SK-N-SH (cell line): ENCODE measurements around the gene FBXW8. TPM values are rescaled to one million over a fixed set of nuclear protein-coding genes. Genes with fewer than 3 reads are reported as not detected.

Source experiments
- CTCF ChIA-PET: fragments of 300-600, 350-600 bp; formaldehyde crosslinking; extraction: SDS; loops from one replicate; lab custom pipeline; 2021; lab: Yijun Ruan, JAX
- POLR2A ChIA-PET: fragments of 350-600 bp; sonication (Branson Sonifier 250); formaldehyde crosslinking; extraction: SDS; loops from one replicate; lab custom pipeline; 2020; ENCODE audit warnings: antibody characterized with exemption, inconsistent platforms; lab: Yijun Ruan, JAX
- DNase-seq: peaks from one replicate; pipeline ENCODE4 v3.0.0; 2012
- H2AFZ ChIP-seq: fragments of 200-600 bp; sonication (generic); 2 replicates; pipeline ENCODE4 v1.8.1; 2016; ENCODE audit warnings: antibody characterized with exemption, mild to moderate bottlenecking, low read depth
- H3F3A ChIP-seq: fragments of 200-600 bp; sonication (generic); replicated peaks from 2 replicates; pipeline ENCODE3; 2016; ENCODE audit warnings: antibody characterized with exemption, mild to moderate bottlenecking; ENCODE audit not compliant: insufficient read depth
- H3K27ac ChIP-seq, 2 experiments: fragments of 200-500 bp in 1 of 2; fragments of 200-600 bp in 1 of 2; sonication (Bioruptor generic) in 1 of 2; sonication (generic), shearing (Covaris generic) in 1 of 2; 2 replicates each; pipeline versions ENCODE4 v1.5.1 to v1.6.1; 2014 to 2016; ENCODE audit warnings: low read depth in 2 of 2, inconsistent platforms in 1 of 2, low read length in 1 of 2, mild to moderate bottlenecking in 1 of 2, mixed read lengths in 1 of 2
- H3K27me3 ChIP-seq: fragments of 200-600 bp; sonication (generic), shearing (Covaris generic); 2 replicates; pipeline ENCODE4 v1.6.1; 2016; ENCODE audit warnings: mixed run types; ENCODE audit not compliant: insufficient read depth
- H3K36me3 ChIP-seq, 2 experiments: fragments of 200-500 bp in 1 of 2; fragments of 200-600 bp in 1 of 2; sonication (Bioruptor generic) in 1 of 2; sonication (generic) in 1 of 2; replicated peaks in 1 of 2; 2 replicates each; pipeline versions ENCODE3 to v1.5.1; 2014 to 2016; ENCODE audit warnings: low read length in 1 of 2, mild to moderate bottlenecking in 1 of 2; ENCODE audit not compliant: insufficient read depth in 2 of 2, control insufficient read depth in 1 of 2
- H3K4me1 ChIP-seq, 2 experiments: fragments of 200-500 bp in 1 of 2; fragments of 200-600 bp in 1 of 2; sonication (Bioruptor generic) in 1 of 2; sonication (generic), shearing (Covaris generic) in 1 of 2; 2 replicates each; pipeline versions ENCODE4 v1.5.1 to v1.6.1; 2014 to 2016; ENCODE audit warnings: low read depth in 1 of 2, low read length in 1 of 2, mixed run types in 1 of 2; ENCODE audit not compliant: insufficient read depth in 2 of 2, control insufficient read depth in 1 of 2
- H3K4me2 ChIP-seq: fragments of 200-600 bp; sonication (generic), shearing (Covaris generic); 2 replicates; pipeline ENCODE4 v1.6.1; 2017; ENCODE audit warnings: mixed run types
- H3K4me3 ChIP-seq, 2 experiments: fragments of 200-500 bp in 1 of 2; fragments of 200-600 bp in 1 of 2; sonication (Bioruptor generic) in 1 of 2; sonication (generic), shearing (Covaris generic) in 1 of 2; 2 replicates each; pipeline versions ENCODE4 v1.5.1 to v1.8.1; 2014 to 2016; ENCODE audit warnings: low read depth in 2 of 2, inconsistent platforms in 1 of 2, low read length in 1 of 2, mild to moderate bottlenecking in 1 of 2, mixed read lengths in 1 of 2, moderate library complexity in 1 of 2
- H3K79me2 ChIP-seq: fragments of 200-600 bp; sonication (generic); 2 replicates; pipeline ENCODE4 v1.8.1; 2017; ENCODE audit warnings: mild to moderate bottlenecking; ENCODE audit not compliant: insufficient read depth
- H3K9ac ChIP-seq: fragments of 200-600 bp; sonication (generic); 2 replicates; pipeline ENCODE4 v1.6.1; 2017; ENCODE audit warnings: mixed run types
- H3K9me2 ChIP-seq: fragments of 200-600 bp; sonication (generic); 2 replicates; pipeline ENCODE4 v1.6.1; 2017; ENCODE audit warnings: mixed run types
- H3K9me3 ChIP-seq: fragments of 200-600 bp; sonication (generic); 2 replicates; pipeline ENCODE4 v1.6.1; 2017; ENCODE audit warnings: mixed run types, mild to moderate bottlenecking, moderate library complexity
- H4K20me1 ChIP-seq: fragments of 200-600 bp; sonication (generic); 2 replicates; pipeline ENCODE4 v1.6.1; 2017; ENCODE audit warnings: mild to moderate bottlenecking, mixed run types; ENCODE audit not compliant: insufficient read depth
- CHD2 ChIP-seq: fragments of 150-350 bp; IDR thresholded peaks from 2 replicates; pipeline ENCODE4 v1.6.1; 2018; ENCODE audit warnings: low read length; ENCODE audit not compliant: partially characterized antibody
- EZH2phosphoT487 ChIP-seq: fragments of 200-600 bp; sonication (generic); IDR thresholded peaks from 2 replicates; pipeline ENCODE4 v1.6.1; 2017; ENCODE audit warnings: low read depth, mixed run types, mild to moderate bottlenecking, antibody characterized with exemption, moderate library complexity, borderline replicate concordance
- GABPA ChIP-seq: IDR thresholded peaks from 2 replicates; pipeline ENCODE4 v1.4.0; 2012; ENCODE audit warnings: low read depth, mild to moderate bottlenecking
- IRF3 ChIP-seq: fragments of 150-350 bp; IDR thresholded peaks from 2 replicates; pipeline ENCODE4 v1.6.1; 2016; ENCODE audit warnings: mild to moderate bottlenecking, low read depth, low read length
- RCOR1 ChIP-seq: fragments of 150-350 bp; IDR thresholded peaks from 2 replicates; pipeline ENCODE4 v1.6.1; 2017; ENCODE audit warnings: antibody characterized with exemption, low read length
- REST ChIP-seq: IDR thresholded peaks from 2 replicates; pipeline ENCODE4 v1.6.1; 2012; ENCODE audit warnings: mild to moderate bottlenecking, low read depth, low read length, moderate library complexity
- RXRA ChIP-seq: IDR thresholded peaks from 2 replicates; pipeline ENCODE4 v1.4.0; 2012; ENCODE audit warnings: low read depth, mild to moderate bottlenecking, borderline replicate concordance
- SIN3A ChIP-seq: IDR thresholded peaks from 2 replicates; pipeline ENCODE4 v1.6.1; 2012; ENCODE audit warnings: low read depth, mild to moderate bottlenecking, low read length, moderate library complexity, borderline replicate concordance
- TCF12 ChIP-seq: IDR thresholded peaks from 2 replicates; pipeline ENCODE4 v1.4.0; 2012
- WGBS: methylation state at CpG from one replicate; pipeline ENCODE4 v1.1.6; 2017; ENCODE audit warnings: low lambda C conversion rate; 5-methylcytosine and 5-hydroxymethylcytosine counted together
- polyA plus RNA-seq, 3 experiments: library from polyadenylated mRNA; depleted of rRNA; stranded (reverse); fragments of >200 nt; gene quantifications; 2 replicates each; pipeline ENCODE4 v1.2.3, GENCODE V29; 2012
- TF ChIP-seq, protein P1 (sequence below): IDR thresholded peaks from 2 replicates; pipeline ENCODE4 v1.4.0; 2012; ENCODE audit warnings: low read depth, borderline replicate concordance

The FBXW8 gene
- polyA plus RNA-seq, 1 of the 3 experiments (the other 2 are of a cell fraction) = 15.6 TPM

DNA sequence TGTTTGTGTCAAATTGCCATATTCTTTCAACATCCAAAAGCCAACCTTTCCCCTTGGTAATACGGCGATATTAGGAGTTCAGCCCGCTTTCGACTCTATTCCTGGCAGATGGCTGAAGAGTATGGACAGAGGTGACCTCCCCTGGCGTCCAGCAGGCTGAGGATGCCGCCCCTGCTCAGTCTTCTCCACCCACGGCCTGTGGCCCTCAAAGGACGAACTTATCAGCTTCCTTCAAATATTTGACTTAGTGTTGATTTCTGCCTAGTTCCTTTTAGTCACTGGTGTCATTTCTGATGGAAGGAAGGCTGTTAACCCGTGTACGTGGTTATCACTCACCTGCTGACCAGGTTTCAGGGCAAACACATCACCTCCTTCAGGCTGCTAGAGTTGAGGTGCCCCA lies 123.5 kb downstream of the FBXW8 start:
- Histone ChIP-seq H4K20me1 (no peaks in the 10 kb centered on the region), H3K9ac (no peak overlapping the region), H2AFZ (no peak overlapping the region), H3K79me2 (no peaks in the 10 kb centered on the region), H3K9me3 (no peaks in the 10 kb centered on the region), H3K4me2 (no peak overlapping the region), H3K27me3 (no peaks in the 10 kb centered on the region), H3K4me3 (no peak overlapping the region), H3K27ac (no peak overlapping the region), H3K4me1 (peaks cover 0 to 5% of the 10 kb centered on the region in 2 experiments; a peak in 1 of 4 replicates), H3K9me2 (no peaks in the 10 kb centered on the region), H3F3A (no peaks in the 10 kb centered on the region), H3K36me3 (peaks cover 10 to 12% of the 10 kb centered on the region in 2 experiments)
- no peak for DNase-seq
- TF ChIP-seq CHD2 (no peak), IRF3 (no peak), RXRA (no peak), REST (no peak), SIN3A (no peak), RCOR1 (no peak), EZH2phosphoT487 (no peak), TCF12 (no peak), GABPA (no peak)
- TF ChIP-seq, protein P1, sequence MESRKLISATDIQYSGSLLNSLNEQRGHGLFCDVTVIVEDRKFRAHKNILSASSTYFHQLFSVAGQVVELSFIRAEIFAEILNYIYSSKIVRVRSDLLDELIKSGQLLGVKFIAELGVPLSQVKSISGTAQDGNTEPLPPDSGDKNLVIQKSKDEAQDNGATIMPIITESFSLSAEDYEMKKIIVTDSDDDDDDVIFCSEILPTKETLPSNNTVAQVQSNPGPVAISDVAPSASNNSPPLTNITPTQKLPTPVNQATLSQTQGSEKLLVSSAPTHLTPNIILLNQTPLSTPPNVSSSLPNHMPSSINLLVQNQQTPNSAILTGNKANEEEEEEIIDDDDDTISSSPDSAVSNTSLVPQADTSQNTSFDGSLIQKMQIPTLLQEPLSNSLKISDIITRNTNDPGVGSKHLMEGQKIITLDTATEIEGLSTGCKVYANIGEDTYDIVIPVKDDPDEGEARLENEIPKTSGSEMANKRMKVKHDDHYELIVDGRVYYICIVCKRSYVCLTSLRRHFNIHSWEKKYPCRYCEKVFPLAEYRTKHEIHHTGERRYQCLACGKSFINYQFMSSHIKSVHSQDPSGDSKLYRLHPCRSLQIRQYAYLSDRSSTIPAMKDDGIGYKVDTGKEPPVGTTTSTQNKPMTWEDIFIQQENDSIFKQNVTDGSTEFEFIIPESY = no peak
- ChIA-PET CTCF (interaction anchor here (0.7 to 1.2 kb wide), 3 partner anchors 8 to 102 kb away, joined by 3 to 4 read pairs (median 3); no protein-coding TSS in a partner anchor), POLR2A (no interaction called here)
- WGBS = 95% methylated on average over 9 of the region's 10 CpGs
